Panc1 (cell line): ENCODE data around the gene LY86. TPM values are rescaled to one million over a fixed set of nuclear protein-coding genes. Genes with fewer than 3 reads are reported as not detected.

ENCODE experiments used
- ATAC-seq: fragments of 200-7000 bp; cut with Tn5 transposase; 2 replicates; pipeline ENCODE4 v1.9.1; 2020; ENCODE audit warnings: mild to moderate bottlenecking, moderate library complexity
- BruUV-seq: library from RNA; stranded (reverse); fragments of 400-500 nt; replicated peaks from 2 replicates; lab custom pipeline; 2021; lab: Mats Ljungman, UMichigan
- CTCF ChIA-PET: fragments of 300-600 bp; sonication (Branson Sonifier 250); formaldehyde crosslinking; loops from one replicate; lab custom pipeline; 2022; ENCODE audit warnings: antibody characterized with exemption; lab: Charles Lee
- POLR2A ChIA-PET: fragments of 300-600 bp; sonication (Branson Sonifier 250); formaldehyde crosslinking; loops from one replicate; lab custom pipeline; 2022; ENCODE audit warnings: antibody characterized with exemption; lab: Charles Lee
- DNase-seq: peaks from one replicate; pipeline ENCODE4 v3.0.0-alpha.2; 2010; ENCODE audit warnings: low read depth, low spot score
- H3K27ac ChIP-seq: 2 replicates; pipeline ENCODE4 v1.5.1; 2011; ENCODE audit warnings: mild to moderate bottlenecking, low read length, inconsistent platforms
- H3K27me3 ChIP-seq: fragments of 200-500 bp; sonication (Bioruptor generic); 2 replicates; pipeline ENCODE4 v1.6.0; 2014; ENCODE audit warnings: low read length, inconsistent platforms; ENCODE audit not compliant: control insufficient read depth, insufficient read depth
- H3K36me3 ChIP-seq: fragments of 200-500 bp; sonication (Bioruptor generic); 2 replicates; pipeline ENCODE4 v1.5.1; 2014; ENCODE audit warnings: inconsistent platforms, mild to moderate bottlenecking, low read length, moderate library complexity; ENCODE audit not compliant: control insufficient read depth, insufficient read depth
- H3K4me1 ChIP-seq: 2 replicates; pipeline ENCODE4 v1.5.1; 2011; ENCODE audit warnings: inconsistent platforms, mild to moderate bottlenecking, low read length, moderate library complexity; ENCODE audit not compliant: control insufficient read depth, insufficient read depth
- H3K4me3 ChIP-seq, 2 experiments: 2 replicates each; pipeline ENCODE4 v1.5.1; 2011 to 2012; ENCODE audit warnings: low read depth in 2 of 2, low read length in 2 of 2, mild to moderate bottlenecking in 2 of 2, inconsistent platforms in 1 of 2, moderate library complexity in 1 of 2
- H3K9me3 ChIP-seq: fragments of 200-500 bp; sonication (Bioruptor generic); 2 replicates; pipeline ENCODE4 v1.5.1; 2014; ENCODE audit warnings: low read depth, mild to moderate bottlenecking, inconsistent platforms, low read length, moderate library complexity; ENCODE audit not compliant: control insufficient read depth, insufficient read depth
- CTCF ChIP-seq: fragments of 450-650 bp; IDR thresholded peaks from 2 replicates; pipeline ENCODE4 v1.5.1; 2017; ENCODE audit warnings: mild to moderate bottlenecking
- POLR2AphosphoS5 ChIP-seq: IDR thresholded peaks from 2 replicates; pipeline ENCODE4 v1.6.1; 2012; ENCODE audit warnings: mild to moderate bottlenecking, low read depth, low read length, moderate library complexity
- REST ChIP-seq, 2 experiments: IDR thresholded peaks; 2 replicates each; pipeline ENCODE4 v1.6.1; 2011 to 2012; ENCODE audit warnings: low read depth in 2 of 2, control low read depth in 1 of 2, low read length in 1 of 2, mild to moderate bottlenecking in 1 of 2, moderate library complexity in 1 of 2; ENCODE audit not compliant: insufficient read depth in 1 of 2
- SIN3A ChIP-seq: IDR thresholded peaks from 2 replicates; pipeline ENCODE4 v1.6.1; 2012; ENCODE audit warnings: low read depth, mild to moderate bottlenecking, low read length, moderate library complexity, borderline replicate concordance; ENCODE audit not compliant: insufficient read depth
- TCF7L2 ChIP-seq: IDR thresholded peaks from 2 replicates; pipeline ENCODE4 v1.6.1; 2011; ENCODE audit warnings: mild to moderate bottlenecking, low read depth, low read length, inconsistent platforms
- in situ Hi-C: cut with HindIII; loops from 2 replicates; pipeline ENCODE4 v1.10.0; 2016; ENCODE audit warnings: low sequenced_read_pairs, low pct_unique_long_range_greater_than_20kb
- intact Hi-C: fragments of 100-400 bp; cut with micrococcal nuclease; formaldehyde crosslinking; loops from one replicate; pipeline ENCODE4 v1.10.0; 2022; ENCODE audit not compliant: unreplicated experiment
- total RNA-seq: library from RNA; stranded (reverse); gene quantifications from one replicate; pipeline ENCODE4 v1.2.1, GENCODE V29; 2021; ENCODE audit not compliant: unreplicated experiment

Gene LY86
- total RNA-seq, 1 experiment from 2014 or later = not detected

GRCh38 chr6:6679633-6680032 lies 91.1 kb downstream of the LY86 start:
- POLR2A ChIA-PET = interaction anchor here (0.6 kb wide), 1 partner anchor 91 kb away, joined by 3 read pairs; no protein-coding TSS in a partner anchor
- Histone ChIP-seq H3K9me3 (no peaks in the 10 kb centered on the region), H3K4me3 (no peak overlapping the region), H3K27ac (no peak overlapping the region), H3K4me1 (peaks cover 3% of the 10 kb centered on the region; the same call in 1 of the 2 replicates), H3K27me3 (no peaks in the 10 kb centered on the region; the same call in 1 of the 2 replicates), H3K36me3 (no peaks in the 10 kb centered on the region)
- no peak for ATAC-seq
- in situ Hi-C loops (no loop called here), intact Hi-C loops (loop anchor here (5.0 kb wide), 1 partner anchor 563 kb away; no protein-coding TSS in a partner anchor)
- CTCF ChIA-PET = no interaction called here
- BruUV-seq = no TSS peak
- DNase-seq = no peak
- no peak for TF ChIP-seq TCF7L2
- no peak for TF ChIP-seq SIN3A
- no peak for TF ChIP-seq REST (IDR thresholded peaks at IDR 0.05; ENCODE audit: insufficient read depth in 1 of 2, low read depth in 2 of 2, low read length in 1 of 2)
- no peak for TF ChIP-seq POLR2AphosphoS5
- TF ChIP-seq CTCF = no peak

DNA sequence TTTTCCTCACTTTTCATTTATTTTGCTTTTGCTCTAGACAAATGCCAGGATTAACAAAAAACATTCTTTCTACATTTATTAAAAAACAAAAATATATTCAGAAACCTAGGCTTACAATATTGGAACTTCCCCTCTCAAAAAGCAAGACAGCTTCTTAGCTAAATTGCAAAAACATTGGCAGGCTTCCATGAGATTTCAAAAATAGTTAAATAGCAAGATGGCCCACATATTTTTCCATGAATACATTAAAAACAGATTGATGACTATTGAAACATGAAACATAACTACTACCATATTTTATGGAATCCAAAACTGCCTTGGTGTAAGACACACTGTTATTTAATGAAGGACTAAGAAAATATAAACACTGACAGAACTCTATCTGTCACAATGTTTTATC lies 92.0 kb downstream of the LY86 start:
- Histone ChIP-seq H3K36me3 (no peaks in the 10 kb centered on the region), H3K4me3 (no peak overlapping the region), H3K27me3 (no peaks in the 10 kb centered on the region; the same call in 1 of the 2 replicates), H3K4me1 (peaks cover 3% of the 10 kb centered on the region; the same call in 1 of the 2 replicates), H3K9me3 (no peaks in the 10 kb centered on the region), H3K27ac (no peak overlapping the region)
- intact Hi-C loops (no loop called here), in situ Hi-C loops (no loop called here)
- BruUV-seq = no TSS peak
- DNase-seq (no peak), ATAC-seq (no peak)
- TF ChIP-seq CTCF (no peak), POLR2AphosphoS5 (no peak), REST (IDR thresholded peaks at IDR 0.05; ENCODE audit: insufficient read depth in 1 of 2, low read depth in 2 of 2, low read length in 1 of 2) (no peak), TCF7L2 (no peak), SIN3A (no peak)
- CTCF ChIA-PET = no interaction called here
- POLR2A ChIA-PET = no interaction called here
